Psoas muscle (tissue), 8 donors: ENCODE measurements around the gene SYNPR. TPM values are rescaled to one million over a fixed set of nuclear protein-coding genes. Genes with fewer than 3 reads are reported as not detected.

Experiments used
- ATAC-seq, 4 donors: fragments of 200-7000 bp; cut with Tn5 transposase; one replicate each; pipeline ENCODE4 v1.9.1; 2020; ENCODE audit warnings: moderate library complexity in 3 of 4, mild to moderate bottlenecking in 2 of 4
- DNase-seq, 2 donors: peaks; one replicate each; pipeline ENCODE4 v3.0.0-alpha.2; 2020
- H3K27ac ChIP-seq: fragments of 200-600 bp; one replicate; pipeline ENCODE4 v1.8.0; 2022
- H3K27me3 ChIP-seq, 3 donors: fragments of 200-600 bp in 1 of 3; one replicate each; pipeline versions ENCODE4 v1.6.1 to v1.8.0; 2013 to 2022; ENCODE audit warnings: low read length in 2 of 3, mild to moderate bottlenecking in 2 of 3, moderate library complexity in 1 of 3; ENCODE audit not compliant: insufficient read depth in 3 of 3
- H3K36me3 ChIP-seq, 2 donors: fragments of 200-600 bp in 1 of 2; one replicate each; pipeline versions ENCODE4 v1.6.1 to v1.8.0; 2013 to 2022; ENCODE audit warnings: low read depth in 1 of 2, mild to moderate bottlenecking in 1 of 2, moderate library complexity in 1 of 2; ENCODE audit not compliant: insufficient read depth in 1 of 2
- H3K4me1 ChIP-seq: fragments of 200-600 bp; one replicate; pipeline ENCODE4 v1.8.0; 2022
- H3K4me3 ChIP-seq: fragments of 200-600 bp; one replicate; pipeline ENCODE4 v1.8.0; 2022; ENCODE audit warnings: mild to moderate bottlenecking
- H3K9me3 ChIP-seq: fragments of 200-600 bp; one replicate; pipeline ENCODE4 v1.8.0; 2022
- CTCF ChIP-seq: fragments of 200-600 bp; IDR thresholded peaks from one replicate; pipeline ENCODE4 v1.8.0; 2022; ENCODE audit warnings: antibody characterized with exemption
- WGBS, 3 donors: extraction: QIAGEN DNeasy Blood & Tissue Kit; methylation state at CpG; one replicate each; pipeline versions ENCODE4 v1.1.6 to v1.1.7; 2013; 5-methylcytosine and 5-hydroxymethylcytosine counted together
- intact Hi-C, 2 donors: fragments of 100-400 bp; cut with DNase I; formaldehyde crosslinking; loops; one replicate each; pipeline versions ENCODE4 v1.11.0 to v1.14.2; 2022
- polyA plus RNA-seq, 3 donors: library from polyadenylated mRNA; stranded (reverse); fragments of 200-250 nt; gene quantifications; one replicate each; pipeline ENCODE4 v1.2.3, GENCODE V29; 2013
- total RNA-seq, 4 donors: library from RNA; stranded (reverse); fragmentation: NEBNext Ultra II Directional in 2 of 4; extraction: Animal tissue kit (Norgen Biotek cat#: 25700) in 2 of 4; gene quantifications; one replicate each; pipeline versions ENCODE4 v1.2.1 to v1.2.4, GENCODE V29; 2021 to 2023
- donor health status: healthy with polysubstance abuse.
- donor health status: DM: no; HTN: no; CAD: no; lungs with moderate emphysema.
- donor health status: Bipolar disorder and iron deficiency.
- donor health status: healthy.
- donor health status: DM: yes; HTN: yes; CAD: no.
- donor health status: DM: no; HTN: no; CAD: no.
- donor health status: DM: no; HTN: no; CAD: no.
- donor health status: DM: yes; HTN: yes; CAD: no.

SYNPR gene
- total and polyA plus RNA-seq, 7 donors = 0.03 TPM; not detected in 6

GRCh38 chr3:63364910-63365309, 86.8 kb downstream of the SYNPR start:
- ATAC-seq = no peak
- H3K27me3 ChIP-seq = no peaks in the 10 kb centered on the region
- H3K36me3 ChIP-seq = no peaks in the 10 kb centered on the region
- H3K4me3 ChIP-seq = no peak overlapping the region
- no peaks in the 10 kb centered on the region for H3K4me1 ChIP-seq
- peak; percentile 5 for TF ChIP-seq CTCF
- DNase-seq = no peak
- intact Hi-C loops = no loop called here
- 63 to 75% (median 69%) methylated on average over 2 of the region's 2 CpGs for WGBS, 3 donors
- H3K9me3 ChIP-seq = no peaks in the 10 kb centered on the region
- H3K27ac ChIP-seq = no peak overlapping the region

GRCh38 chr3:63365671-63366070, 87.6 kb downstream of the SYNPR start:
- 89 to 90% (median 90%) methylated on average over 5 of the region's 5 CpGs for WGBS, 3 donors
- TF ChIP-seq CTCF = no peak
- DNase-seq (no peak), ATAC-seq (no peak)
- Histone ChIP-seq H3K36me3 (no peaks in the 10 kb centered on the region), H3K4me3 (no peak overlapping the region), H3K9me3 (no peaks in the 10 kb centered on the region), H3K27ac (no peak overlapping the region), H3K27me3 (no peaks in the 10 kb centered on the region), H3K4me1 (no peaks in the 10 kb centered on the region)
- intact Hi-C loops = no loop called here

GRCh38 chr3:63370094-63370493, 92.0 kb downstream of the SYNPR start:
- ATAC-seq (no peak), DNase-seq (no peak)
- no peaks in the 10 kb centered on the region for H3K36me3 ChIP-seq
- no peak overlapping the region for H3K27ac ChIP-seq
- no peak for TF ChIP-seq CTCF
- no peak overlapping the region for H3K4me3 ChIP-seq
- no peaks in the 10 kb centered on the region for H3K4me1 ChIP-seq
- WGBS, 3 donors = 22 to 40% (median 40%) methylated on average over 1 of the region's 1 CpG
- peaks cover 4% of the 10 kb centered on the region for H3K9me3 ChIP-seq
- intact Hi-C loops = no loop called here
- no peaks in the 10 kb centered on the region for H3K27me3 ChIP-seq

GRCh38 chr3:63383040-63383439, 104.9 kb downstream of the SYNPR start:
- DNase-seq = no peak
- TF ChIP-seq CTCF = no peak
- no peaks in the 10 kb centered on the region for H3K9me3 ChIP-seq
- H3K27ac ChIP-seq = no peak overlapping the region
- ATAC-seq = no peak
- no peaks in the 10 kb centered on the region for H3K27me3 ChIP-seq
- 56 to 65% (median 64%) methylated on average over 2 of the region's 2 CpGs for WGBS, 3 donors
- H3K36me3 ChIP-seq = no peaks in the 10 kb centered on the region
- no peaks in the 10 kb centered on the region for H3K4me1 ChIP-seq
- intact Hi-C loops = no loop called here
- H3K4me3 ChIP-seq = no peak overlapping the region

- no peak for TF ChIP-seq CTCF
- no peak overlapping the region for H3K4me3 ChIP-seq
- no peaks in the 10 kb centered on the region for H3K36me3 ChIP-seq
- no peaks in the 10 kb centered on the region for H3K27me3 ChIP-seq
- no peak for ATAC-seq
- no peak overlapping the region for H3K27ac ChIP-seq
- 70 to 79% (median 74%) methylated on average over 3 of the region's 3 CpGs for WGBS, 3 donors
- no peaks in the 10 kb centered on the region for H3K9me3 ChIP-seq
- no peak for DNase-seq
- H3K4me1 ChIP-seq = no peaks in the 10 kb centered on the region
- intact Hi-C loops = no loop called here
Observed at GRCh38 chr3:63384382-63384781, 106.3 kb downstream of the SYNPR start.
